Ovary (tissue), 9 donors: Measurements from ENCODE around the gene OR5D16. TPM values are rescaled to one million over a fixed set of nuclear protein-coding genes. Genes with fewer than 3 reads are reported as not detected.

Source experiments
- polyA plus RNA-seq, 2 donors: library from polyadenylated mRNA; stranded (reverse); fragments of 200-250 nt in 1 of 2; fragments of 350-450 nt in 1 of 2; fragmentation: Illumina TruSeq in 1 of 2; extraction: RNeasy Lipid Tissue Mini Kit (QIAGEN cat#74804) in 1 of 2; gene quantifications; one replicate each; pipeline ENCODE4 v1.2.3, GENCODE V29; 2013 to 2014
- small RNA-seq: library from RNA; depleted of rRNA; stranded (forward); fragments of <200 nt; gene quantifications from one replicate; pipeline ENCODE3, GENCODE V24; 2016
- total RNA-seq, 7 donors: library from RNA; depleted of rRNA in 2 of 7; stranded (reverse); fragments of >200 nt in 2 of 7; fragmentation: NEBNext Ultra II Directional in 3 of 7; extraction: Animal tissue kit (Norgen Biotek cat#: 25700) in 3 of 7; gene quantifications; one replicate each; pipeline versions ENCODE4 v1.1.0 to v1.2.4, GENCODE V29; 2016 to 2023
- donor health status: DM: no; HTN: no; CAD: no; lungs with moderate emphysema.
- donor health status: DM: no; HTN: no; CAD: no.
- donor health status: Bipolar disorder and iron deficiency.
- donor health status: DM: yes; HTN: yes; CAD: no.
- donor health status: DM: no; HTN: no; CAD: no.
- donor health status: DM: yes; HTN: yes; CAD: no.

Gene OR5D16
- total and polyA plus RNA-seq, 9 donors: not detected

Small RNA genes within 50 kb of the gene (small RNA-seq; reads per million reads assigned to genes)
- not detected for gene AC036111.3

Other genes with a start within 250 kb of the OR5D16 start
- gene OR4C11, start 231.1 kb upstream of the OR5D16 start, total RNA-seq: not detected
- gene OR4C11, start 231.1 kb upstream of the OR5D16 start, polyA plus RNA-seq: not detected
- not detected for gene OR4P4, start 203.6 kb upstream of the OR5D16 start, total RNA-seq
- gene OR4P4, start 203.6 kb upstream of the OR5D16 start, polyA plus RNA-seq: not detected
- not detected for gene OR4S2, start 190.4 kb upstream of the OR5D16 start, total RNA-seq
- gene OR4S2, start 190.4 kb upstream of the OR5D16 start, polyA plus RNA-seq: not detected
- not detected for gene OR4C6, start 176.6 kb upstream of the OR5D16 start, total RNA-seq
- not detected for gene OR4C6, start 176.6 kb upstream of the OR5D16 start, polyA plus RNA-seq
- gene OR5D13, start 65.3 kb upstream of the OR5D16 start, total RNA-seq: not detected
- gene OR5D13, start 65.3 kb upstream of the OR5D16 start, polyA plus RNA-seq: not detected
- gene OR5D14, start 43.2 kb upstream of the OR5D16 start, total RNA-seq: not detected
- not detected for gene OR5D14, start 43.2 kb upstream of the OR5D16 start, polyA plus RNA-seq
- not detected for gene OR5L1, start 27.4 kb upstream of the OR5D16 start, total RNA-seq
- not detected for gene OR5L1, start 27.4 kb upstream of the OR5D16 start, polyA plus RNA-seq
- not detected for gene OR5D18, start 19.1 kb upstream of the OR5D16 start, total RNA-seq
- gene OR5D18, start 19.1 kb upstream of the OR5D16 start, polyA plus RNA-seq: not detected
- gene OR5L2, start 11.5 kb upstream of the OR5D16 start, total RNA-seq: not detected
- gene OR5L2, start 11.5 kb upstream of the OR5D16 start, polyA plus RNA-seq: not detected
- not detected for gene TRIM51, start 44.5 kb downstream of the OR5D16 start, total RNA-seq
- not detected for gene TRIM51, start 44.5 kb downstream of the OR5D16 start, polyA plus RNA-seq
- not detected for gene OR5W2, start 75.8 kb downstream of the OR5D16 start, total RNA-seq
- not detected for gene OR5W2, start 75.8 kb downstream of the OR5D16 start, polyA plus RNA-seq
- not detected for gene OR5I1, start 97.6 kb downstream of the OR5D16 start, total RNA-seq
- gene OR5I1, start 97.6 kb downstream of the OR5D16 start, polyA plus RNA-seq: not detected
- not detected for gene OR10AG1, start 131.2 kb downstream of the OR5D16 start, total RNA-seq
- gene OR10AG1, start 131.2 kb downstream of the OR5D16 start, polyA plus RNA-seq: not detected
- not detected for gene OR5F1, start 155.9 kb downstream of the OR5D16 start, total RNA-seq
- not detected for gene OR5F1, start 155.9 kb downstream of the OR5D16 start, polyA plus RNA-seq
- gene OR5AS1, start 188.9 kb downstream of the OR5D16 start, total RNA-seq: not detected
- not detected for gene OR5AS1, start 188.9 kb downstream of the OR5D16 start, polyA plus RNA-seq